GM10248 (cell line): ENCODE measurements around the gene UBAP2.

ENCODE experiments used
- CTCF ChIA-PET: fragments of 300-600 bp; sonication (Branson Sonifier 250); formaldehyde crosslinking; extraction: SDS; loops from one replicate; lab custom pipeline; 2021; ENCODE audit warnings: antibody characterized with exemption; lab: Yijun Ruan, JAX
- POLR2A ChIA-PET: fragments of 350-650 bp; sonication (Branson Sonifier 250); formaldehyde crosslinking; extraction: SDS; loops from one replicate; lab custom pipeline; 2020; ENCODE audit warnings: antibody characterized with exemption; lab: Yijun Ruan, JAX
- DNase-seq: peaks from one replicate; pipeline ENCODE4 v3.0.0; 2012; ENCODE audit errors: extremely low spot score
- CTCF ChIP-seq: IDR thresholded peaks from 2 replicates; pipeline ENCODE4 v1.5.1; 2012; ENCODE audit warnings: mild to moderate bottlenecking, low read depth; ENCODE audit errors: extremely low read depth, missing control alignments, control extremely low read depth

UBAP2 gene

GRCh38 chr9:34089311-34089710, 40.6 kb upstream of the UBAP2 start:
- TF ChIP-seq CTCF: no peak
- no peak for DNase-seq
- POLR2A ChIA-PET: no interaction called here
- CTCF ChIA-PET: no interaction called here

- DNase-seq: no peak
- POLR2A ChIA-PET: no interaction called here
- TF ChIP-seq CTCF: no peak
- CTCF ChIA-PET: interaction anchor here (0.9 to 1.9 kb wide), 2 partner anchors 14 to 15 kb away, joined by 3 to 6 read pairs; no protein-coding TSS in a partner anchor
Measured at GRCh38 chr9:34087370-34087769, 38.7 kb upstream of the UBAP2 start.

GRCh38 chr9:34086864-34087263, 38.2 kb upstream of the UBAP2 start:
- no peak for DNase-seq
- TF ChIP-seq CTCF: no peak
- ChIA-PET POLR2A (no interaction called here), CTCF (interaction anchor here (0.9 to 1.9 kb wide), 2 partner anchors 13 to 14 kb away, joined by 3 to 6 read pairs; no protein-coding TSS in a partner anchor)

- ChIA-PET CTCF (interaction anchor here (4.0 to 4.9 kb wide), 2 partner anchors 8 to 12 kb away, joined by 15 to 29 read pairs; no protein-coding TSS in a partner anchor), POLR2A (interaction anchor here (0.5 kb wide), 1 partner anchor 17 kb away, joined by 5 read pairs; no protein-coding TSS in a partner anchor)
- no peak for TF ChIP-seq CTCF
- no peak for DNase-seq
Measured at GRCh38 chr9:34085581-34086500, 37.2 kb upstream of the UBAP2 start.

GRCh38 chr9:34084562-34084961, 35.9 kb upstream of the UBAP2 start:
- ChIA-PET CTCF (interaction anchor here (1.0 to 4.9 kb wide), 4 partner anchors 10 to 18 kb away, joined by 3 to 29 read pairs (median 10); no protein-coding TSS in a partner anchor), POLR2A (no interaction called here)
- DNase-seq: no peak

More at GRCh38 chr9:34084562-34084961, 35.9 kb upstream of the UBAP2 start:
- TF ChIP-seq CTCF: no peak
